Measurements from ENCODE around the gene GEMIN8.

The GEMIN8 gene

DNA sequence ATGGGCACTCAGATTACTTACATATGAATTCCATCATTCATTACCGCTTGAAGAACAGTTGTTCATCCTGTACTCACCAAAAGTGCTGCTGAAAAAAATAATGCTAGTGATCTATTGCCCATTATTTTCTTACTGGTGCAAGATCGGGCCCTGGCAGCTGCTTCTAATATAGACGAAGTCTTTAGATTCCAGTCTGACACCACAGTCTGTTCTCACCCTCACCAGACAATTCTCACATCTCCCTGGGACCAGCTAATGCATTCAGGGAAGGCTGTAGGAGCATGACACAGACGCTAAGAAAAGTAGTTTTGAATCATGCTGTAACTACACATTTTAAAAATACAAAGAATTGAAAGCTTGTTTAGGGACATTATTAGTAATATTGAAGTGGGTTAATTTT lies 13.8 kb downstream of the GEMIN8 start:
- no peak for DNase-seq (ENCODE audit: low read depth in 2 of 2)

DNA sequence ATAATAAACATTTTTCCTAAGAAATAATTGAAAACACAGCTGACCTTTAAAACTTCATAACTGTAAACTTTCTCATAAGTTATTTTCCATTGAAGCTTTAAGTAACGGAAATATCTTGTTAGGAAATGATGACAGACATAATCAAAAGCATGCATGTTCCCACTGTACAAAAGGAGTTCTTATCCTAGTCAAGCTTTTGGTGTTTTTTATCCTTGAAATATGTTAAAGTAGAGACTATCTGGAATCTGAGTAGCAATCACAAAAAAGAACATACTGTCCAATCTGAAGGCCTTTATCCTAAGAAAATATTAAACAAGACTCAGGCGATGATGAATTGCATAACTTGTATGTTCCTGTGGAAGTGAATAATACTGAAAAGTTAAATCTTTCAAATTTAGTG lies 14.4 kb downstream of the GEMIN8 start:
- no peak for DNase-seq (ENCODE audit: low read depth in 2 of 2)

DNA sequence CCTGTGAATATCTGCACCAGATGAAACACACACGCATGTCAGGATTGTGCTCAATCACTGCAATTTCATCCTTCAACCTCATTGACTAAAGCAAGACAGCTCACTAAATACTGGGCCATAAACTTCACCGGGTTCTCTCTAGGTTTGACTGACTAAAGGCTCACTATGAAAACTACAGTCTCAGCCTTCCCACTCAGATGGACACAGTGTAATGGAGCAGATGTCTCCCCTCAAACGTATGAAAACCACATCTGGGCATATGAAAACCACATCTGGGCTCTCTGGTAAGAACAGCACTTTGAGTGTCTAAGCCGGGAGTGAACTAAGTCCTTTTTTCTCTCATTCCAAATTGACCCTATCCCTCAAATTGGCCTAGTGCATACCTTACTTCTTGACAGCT lies 15.2 kb downstream of the GEMIN8 start:
- DNase-seq (ENCODE audit: low read depth in 2 of 2) = no peak

DNA sequence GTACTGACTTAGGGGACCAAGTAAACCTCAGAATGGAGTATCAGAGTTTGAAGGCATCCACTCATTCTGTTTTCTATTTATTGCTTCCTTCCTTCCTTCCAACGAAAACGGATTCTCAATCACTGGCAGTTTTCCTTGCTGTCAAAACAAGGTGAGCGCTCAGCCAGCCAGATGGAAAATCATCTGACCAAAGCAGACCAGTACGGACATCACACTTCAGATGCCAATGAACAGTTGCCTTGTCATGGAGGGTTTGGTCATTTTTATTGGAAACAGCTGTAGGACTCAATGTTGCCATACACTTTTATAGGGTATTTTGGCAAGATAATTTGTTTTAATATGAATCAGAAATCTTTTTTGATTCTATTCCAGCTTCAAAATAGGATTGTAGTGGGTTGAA lies 16.6 kb downstream of the GEMIN8 start:
- DNase-seq (ENCODE audit: low read depth in 2 of 2) = no peak

DNA sequence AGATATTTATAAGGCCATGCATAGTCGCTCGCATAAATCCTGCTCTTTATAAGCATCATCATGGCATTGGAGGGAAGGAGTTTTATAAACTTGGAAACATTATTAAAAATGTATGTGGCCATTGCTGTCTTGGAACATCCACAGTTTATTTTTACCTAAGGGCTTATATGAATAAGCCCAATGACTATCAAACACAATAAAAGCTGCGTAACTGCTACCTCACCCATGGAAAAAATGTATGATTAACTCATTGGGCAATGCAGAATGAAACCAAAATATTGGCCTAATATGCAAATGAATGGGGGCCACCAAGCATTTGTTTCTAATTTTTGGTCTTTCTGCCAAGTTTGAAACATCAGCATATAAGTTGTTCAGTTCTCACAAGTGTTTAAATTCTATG lies 19.1 kb downstream of the GEMIN8 start:
- no peak for DNase-seq (ENCODE audit: low read depth in 2 of 2)

DNA sequence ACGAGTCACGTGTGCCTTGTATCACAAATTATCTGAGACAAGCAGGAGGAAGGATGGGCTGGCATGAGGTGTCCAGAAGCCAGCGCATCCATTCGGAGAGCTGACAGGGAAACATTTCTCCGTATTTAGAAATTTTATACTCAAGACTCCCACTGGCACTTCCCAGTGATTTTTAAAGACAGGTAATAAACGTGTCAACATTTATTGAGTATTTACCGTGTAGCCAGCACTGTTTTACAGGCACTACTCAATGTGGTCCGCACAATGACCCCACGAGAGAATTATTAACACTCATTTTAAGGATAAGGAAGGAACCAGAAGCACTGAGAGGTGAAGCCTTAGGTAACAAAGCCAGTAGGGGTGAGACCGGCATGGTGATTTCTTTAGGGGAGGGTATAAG lies 23.2 kb downstream of the GEMIN8 start:
- no peak for DNase-seq (ENCODE audit: low read depth in 2 of 2)

DNA sequence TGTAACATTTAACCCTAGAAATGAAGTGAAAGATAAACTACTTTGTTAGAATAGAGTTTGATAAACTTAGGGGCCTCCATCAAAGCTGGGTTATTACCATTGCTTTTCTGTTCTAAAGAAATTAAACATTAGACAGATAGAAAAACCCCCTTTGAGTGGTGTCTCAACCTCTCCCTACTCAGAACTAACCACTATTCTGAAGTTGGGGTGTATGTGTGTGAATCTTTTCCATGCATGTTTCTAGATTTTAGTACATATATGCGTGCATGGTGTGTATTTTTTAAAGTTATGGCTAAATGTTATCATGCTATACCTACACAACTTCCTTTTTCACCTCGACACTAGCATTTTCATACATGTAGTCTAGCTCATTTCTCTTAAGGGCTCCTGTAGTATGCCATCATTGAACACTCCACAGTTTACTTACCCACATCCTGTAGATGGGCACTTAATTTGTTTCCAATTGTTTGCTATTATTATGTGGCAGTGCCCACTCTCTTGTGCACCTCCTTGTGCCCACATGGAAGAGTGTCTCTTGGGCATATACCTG lies 25.7 kb downstream of the GEMIN8 start:
- no peak for DNase-seq (ENCODE audit: low read depth in 2 of 2)

DNA sequence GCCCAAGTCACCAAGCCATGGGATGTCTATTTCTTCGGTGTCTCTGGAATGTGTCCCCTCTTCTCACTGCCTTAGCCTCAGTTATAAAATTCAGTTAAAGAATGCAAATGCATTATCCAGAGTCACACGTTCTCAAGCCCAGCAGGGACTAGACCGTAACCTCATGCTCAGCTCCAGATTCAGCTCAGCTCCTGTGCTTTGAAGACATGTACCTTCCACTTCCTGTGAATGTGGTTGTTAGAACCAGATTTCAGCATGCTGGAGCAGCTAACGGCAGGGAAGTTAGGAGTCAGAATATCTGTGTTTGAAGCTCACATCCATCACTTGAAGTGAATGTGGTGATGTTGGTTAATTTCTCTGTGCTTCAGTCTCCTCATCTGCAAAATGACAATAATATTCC lies 26.7 kb downstream of the GEMIN8 start:
- DNase-seq (ENCODE audit: low read depth in 2 of 2) = no peak

DNA sequence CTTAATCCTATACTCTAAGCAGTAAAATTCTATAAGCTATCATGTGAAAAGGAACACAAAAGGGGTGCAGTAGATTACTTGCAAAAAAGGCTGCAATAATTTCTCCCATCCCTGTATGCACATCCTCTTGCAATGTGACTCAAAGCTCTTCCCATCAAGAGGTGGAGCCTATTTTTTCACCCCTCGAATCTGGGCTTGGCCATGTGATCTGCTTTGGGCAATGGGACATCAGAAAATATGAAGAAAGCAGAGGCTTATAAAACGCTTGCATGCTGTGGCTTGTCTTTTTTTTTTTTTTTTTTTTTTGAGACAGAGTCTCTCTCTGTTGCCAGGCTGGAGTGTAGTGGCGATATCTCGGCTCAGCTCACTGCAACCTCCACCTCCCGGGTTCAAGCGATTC lies 33.0 kb downstream of the GEMIN8 start:
- no peak for DNase-seq (ENCODE audit: low read depth in 2 of 2)

DNA sequence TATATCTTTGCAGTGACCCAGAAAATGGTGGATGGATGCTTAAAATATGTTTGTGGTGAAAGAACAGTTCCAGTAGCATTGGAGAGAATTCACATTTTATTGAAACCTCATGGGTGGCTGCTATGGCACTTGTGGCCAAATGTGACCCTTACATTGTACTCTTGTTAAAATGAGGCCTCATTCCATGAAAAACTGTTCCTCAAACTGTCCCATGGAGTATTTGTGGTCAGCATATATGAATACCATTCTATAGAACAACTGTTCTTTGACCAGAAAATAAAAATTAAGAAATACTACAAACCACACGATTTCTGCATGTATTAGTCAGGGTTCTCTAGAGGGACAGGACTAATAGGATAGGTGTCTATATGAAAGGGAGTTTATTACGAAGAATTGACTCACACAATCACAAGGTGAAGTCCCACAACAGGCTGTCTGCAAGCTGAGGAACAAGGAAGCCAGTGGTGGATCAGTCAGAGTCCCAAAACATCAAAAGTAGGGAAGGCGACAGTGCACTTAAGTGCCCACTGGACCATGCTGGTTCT lies 35.1 kb downstream of the GEMIN8 start:
- no peak for DNase-seq (ENCODE audit: low read depth in 2 of 2)

DNA sequence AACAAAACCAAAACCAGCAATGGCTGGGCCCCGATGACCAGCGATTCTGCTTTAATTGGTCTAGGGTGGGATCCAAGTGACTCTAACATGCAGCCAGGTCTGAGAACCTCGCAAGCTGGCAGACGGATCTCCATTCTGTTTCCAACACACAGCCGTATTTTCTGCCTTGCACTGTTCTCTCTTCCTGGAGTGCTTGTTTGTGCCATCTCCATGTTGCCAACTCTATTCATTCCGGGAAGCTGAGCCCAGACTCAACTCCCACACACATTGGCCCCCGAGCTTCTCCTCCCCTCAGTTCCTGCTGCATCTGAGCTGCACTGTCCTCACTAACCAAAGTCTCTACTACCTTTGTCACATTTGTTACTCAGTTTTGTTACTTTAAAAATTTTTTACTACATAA lies 35.6 kb downstream of the GEMIN8 start:
- DNase-seq (ENCODE audit: low read depth in 2 of 2) = no peak

DNA sequence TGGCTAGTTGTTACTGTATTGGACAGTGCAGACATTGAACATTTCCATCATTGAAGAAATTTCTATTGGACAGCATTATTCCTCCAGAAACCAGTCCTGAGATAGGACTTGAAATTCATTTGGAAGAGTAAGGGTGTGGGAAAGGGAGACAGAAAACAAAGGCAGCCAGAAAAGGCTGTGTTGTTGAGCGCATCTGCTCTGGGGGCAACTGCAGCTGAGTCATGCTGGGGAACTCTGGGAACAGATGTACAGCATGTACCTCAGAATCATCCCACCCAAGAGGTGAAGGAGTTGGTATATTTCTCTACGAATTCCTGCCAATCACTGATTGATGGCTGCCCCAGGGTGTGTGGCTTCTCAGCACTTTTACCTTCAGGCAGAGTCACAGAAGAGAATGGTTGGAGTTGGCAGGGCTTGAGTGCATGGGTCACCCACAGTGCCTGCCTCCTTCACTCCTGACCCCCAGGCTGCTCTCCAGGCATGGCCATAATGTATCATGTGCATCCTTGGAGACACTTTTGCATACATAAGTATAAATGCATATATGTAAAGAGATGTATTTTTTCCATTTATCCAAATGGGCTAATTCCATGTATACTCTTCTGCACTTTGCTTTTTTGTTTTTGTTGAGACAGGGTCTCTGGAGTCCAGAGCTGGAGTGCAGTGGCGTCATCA lies 39.4 kb downstream of the GEMIN8 start:
- no peak for DNase-seq (ENCODE audit: low read depth in 2 of 2)

DNA sequence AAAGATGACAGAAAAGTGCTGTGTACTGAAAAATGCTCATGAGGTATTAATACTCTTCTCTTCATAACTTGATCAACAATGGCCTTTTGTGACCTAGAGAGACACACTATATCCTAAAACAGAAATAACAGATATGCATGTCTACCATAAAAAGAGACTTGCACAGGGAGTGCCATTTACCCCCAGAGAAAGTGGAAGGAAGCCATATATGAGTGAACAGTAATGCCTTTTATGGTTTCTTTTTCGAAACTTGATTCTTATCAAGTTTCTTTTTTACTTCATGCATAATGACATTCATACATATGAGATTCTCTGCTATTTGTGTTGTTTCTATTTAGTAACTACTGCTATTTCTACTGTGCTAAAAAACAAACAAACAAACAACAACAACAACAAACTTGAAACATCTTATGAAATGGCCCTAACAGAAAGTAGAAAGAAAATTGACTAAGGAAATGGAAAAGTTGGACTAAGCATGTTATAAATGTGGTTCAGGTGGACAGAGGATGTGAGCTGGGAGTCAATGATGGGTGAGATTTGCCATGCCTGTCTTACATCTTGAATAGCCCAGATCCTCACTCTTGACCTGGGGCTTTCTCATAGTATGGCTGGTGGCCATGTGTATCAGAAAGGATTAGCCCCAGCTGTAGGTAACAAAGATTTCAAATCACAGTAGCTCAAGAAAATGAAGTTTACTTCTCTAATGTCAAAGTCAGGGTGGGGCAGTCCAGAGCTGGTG lies 43.8 kb downstream of the GEMIN8 start:
- no peak for DNase-seq (ENCODE audit: low read depth in 2 of 2)

DNA sequence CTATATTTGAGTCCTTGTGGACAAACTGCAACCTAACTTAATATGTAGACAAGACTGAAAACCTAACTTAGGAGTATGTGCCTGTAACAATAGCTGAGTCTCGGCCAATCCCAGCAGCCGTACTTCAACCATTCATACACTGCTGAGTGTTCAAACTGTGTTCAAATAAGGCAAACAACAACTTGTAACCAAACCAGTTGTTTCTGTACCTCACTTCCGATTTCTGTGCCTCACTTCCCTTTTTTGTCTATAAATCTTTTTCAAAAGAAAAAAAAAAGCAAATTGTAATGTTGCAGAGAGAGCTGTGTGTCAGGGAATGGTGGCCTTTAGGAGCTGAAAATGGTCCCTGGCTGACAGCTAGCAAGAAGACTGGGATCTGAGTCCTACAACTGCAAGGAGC lies 46.0 kb downstream of the GEMIN8 start:
- no peak for DNase-seq (ENCODE audit: low read depth in 2 of 2)

DNA sequence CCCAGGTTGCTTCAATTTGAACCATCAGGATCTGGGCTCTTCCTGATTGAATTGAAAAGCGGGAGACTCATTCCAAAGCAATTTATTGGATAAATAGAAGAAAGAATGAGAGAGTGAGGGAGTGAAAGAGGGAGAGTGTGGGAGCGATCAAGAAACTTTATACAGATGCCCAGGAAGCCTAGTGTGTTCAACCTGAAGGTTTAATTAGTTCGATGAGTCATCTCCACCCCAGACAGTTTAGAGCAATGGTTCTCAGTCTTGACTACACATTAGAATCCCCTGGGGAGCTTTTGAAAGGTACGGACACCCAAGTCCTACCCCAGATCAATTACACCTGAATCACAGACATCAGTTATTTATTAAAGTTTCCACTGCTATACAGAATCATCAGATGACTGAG lies 61.5 kb downstream of the GEMIN8 start:
- DNase-seq (ENCODE audit: low read depth in 2 of 2) = no peak

DNA sequence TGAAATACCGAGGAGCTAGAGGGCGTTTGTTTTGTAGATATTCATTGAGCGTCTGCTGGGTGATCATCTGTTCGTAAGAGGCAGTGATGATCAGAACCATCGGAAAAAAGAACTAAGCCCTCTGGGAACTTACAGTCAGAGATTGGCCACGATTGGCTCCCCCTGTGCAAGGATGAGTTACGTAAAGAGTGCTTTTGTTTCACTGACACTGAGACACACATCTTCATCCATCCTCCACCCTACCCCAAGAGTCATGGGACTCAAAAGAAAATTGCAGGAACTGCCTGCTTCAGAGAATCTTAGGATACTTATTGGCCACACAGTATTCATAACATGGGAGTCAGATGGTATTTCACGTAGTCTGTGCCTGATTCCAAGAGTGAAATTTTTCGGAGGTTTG lies 62.1 kb downstream of the GEMIN8 start:
- no peak for DNase-seq (ENCODE audit: low read depth in 2 of 2)

DNA sequence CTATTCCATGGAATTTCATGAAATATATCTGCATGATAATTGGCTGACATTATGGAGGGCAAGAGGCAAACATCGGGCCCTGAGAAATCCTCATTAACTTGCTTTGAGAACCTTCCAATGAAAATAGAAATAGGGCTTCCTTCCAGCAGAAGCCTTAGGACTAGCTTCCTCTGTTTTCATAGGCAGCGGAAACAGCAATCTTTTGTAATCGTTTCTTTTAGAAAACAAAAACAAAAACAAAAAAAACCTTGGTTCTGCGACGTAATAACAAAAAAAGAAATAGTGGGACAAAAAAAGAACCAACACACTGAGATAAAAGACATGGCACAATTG lies 62.9 kb downstream of the GEMIN8 start:
- DNase-seq (ENCODE audit: low read depth in 2 of 2) = no peak

DNA sequence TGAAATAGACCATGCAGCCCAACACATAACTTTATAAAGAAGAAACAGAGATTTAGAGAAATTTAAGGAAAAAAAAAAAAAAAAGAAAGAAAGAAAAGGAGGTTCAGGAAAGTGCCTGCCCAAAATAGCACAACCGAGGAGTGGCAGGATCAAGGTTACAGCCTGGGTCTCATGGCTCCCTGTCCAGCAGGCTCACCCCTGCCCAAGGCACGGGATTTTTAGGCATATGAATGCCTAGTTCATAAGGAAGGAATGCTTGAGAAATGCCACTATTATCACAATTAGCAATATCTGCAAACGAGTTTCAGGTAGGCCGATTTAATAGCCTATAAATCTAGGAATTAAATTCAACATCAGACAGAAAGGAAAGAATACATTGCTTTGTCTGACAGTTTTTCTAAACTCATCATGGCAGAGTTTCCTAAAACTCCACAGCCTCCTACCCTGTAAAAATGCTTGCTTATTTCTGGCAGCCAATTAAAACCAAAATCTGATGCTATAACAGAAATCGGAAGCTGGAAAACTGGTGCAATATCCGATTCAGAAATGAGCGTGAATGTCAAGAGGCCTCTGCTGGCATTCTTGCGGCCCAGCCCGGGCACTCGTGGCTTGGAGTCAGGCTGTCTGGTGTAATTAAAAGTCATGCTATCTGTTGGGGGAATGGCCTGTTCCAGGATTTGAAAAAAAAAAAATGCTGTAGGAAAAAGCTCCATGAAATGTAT lies 63.5 kb downstream of the GEMIN8 start:
- DNase-seq (ENCODE audit: low read depth in 2 of 2) = no peak

DNA sequence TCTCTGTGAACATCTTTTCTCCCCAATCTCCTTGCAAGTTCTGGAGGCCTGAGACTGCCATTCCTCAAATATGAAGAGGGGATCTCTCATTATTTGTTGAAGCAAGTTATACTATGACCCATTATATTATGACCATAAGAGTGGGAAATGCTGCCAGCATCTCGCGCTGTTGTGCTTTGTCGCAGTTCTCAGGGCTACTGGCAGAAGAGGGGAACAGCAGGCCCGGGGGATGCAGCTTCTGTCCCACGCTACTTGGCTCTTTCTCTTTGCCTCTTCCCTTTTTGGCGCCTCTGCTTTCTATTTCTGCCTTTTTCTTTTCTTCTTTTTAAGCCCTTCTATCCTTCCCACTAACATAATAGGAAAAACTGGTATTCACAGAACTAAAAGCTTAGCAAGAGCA lies 64.2 kb downstream of the GEMIN8 start:
- DNase-seq (ENCODE audit: low read depth in 2 of 2) = no peak

DNA sequence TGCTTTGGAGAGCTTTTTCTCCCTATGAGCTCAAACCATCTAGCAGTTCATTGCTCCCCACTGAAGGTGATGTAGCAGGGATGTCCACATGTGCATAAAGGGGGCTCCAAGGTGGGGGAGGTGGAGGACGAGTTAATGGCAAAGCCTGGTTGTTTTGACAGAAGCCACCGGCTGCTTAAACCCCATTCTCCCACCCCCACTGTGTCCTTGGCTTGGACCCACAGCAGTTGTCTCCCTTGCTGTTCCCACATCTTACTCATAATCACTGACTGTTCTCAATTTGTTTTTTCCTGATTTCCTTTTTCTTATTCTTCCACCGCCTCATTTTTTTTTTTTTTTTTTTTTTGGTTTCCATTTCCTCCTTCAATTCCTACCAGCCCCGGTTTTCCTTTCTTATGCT lies 72.7 kb downstream of the GEMIN8 start:
- no peak for DNase-seq (ENCODE audit: low read depth in 2 of 2)
